HG02623 (cell line): Measurements from ENCODE around the gene C2orf42.
"Not testable (repeated sequence)": the region's sequence is repeated elsewhere in the genome, so short reads cannot be mapped to it uniquely, and the experiment has no call there.

Experiments used
- ATAC-seq: cut with Tn5 transposase; IDR thresholded peaks from one replicate; pipeline ENCODE4 v1.9.1; 2021; ENCODE audit warnings: moderate library complexity; ENCODE audit not compliant: unreplicated experiment

The C2orf42 gene

GRCh38 chr2:70104231-70105111 is 86.3 kb downstream of the C2orf42 start:
- no peak for ATAC-seq

- ATAC-seq = no peak
These were observed 87.2 kb downstream of the C2orf42 start for GRCh38 chr2:70103531-70104061.

DNA sequence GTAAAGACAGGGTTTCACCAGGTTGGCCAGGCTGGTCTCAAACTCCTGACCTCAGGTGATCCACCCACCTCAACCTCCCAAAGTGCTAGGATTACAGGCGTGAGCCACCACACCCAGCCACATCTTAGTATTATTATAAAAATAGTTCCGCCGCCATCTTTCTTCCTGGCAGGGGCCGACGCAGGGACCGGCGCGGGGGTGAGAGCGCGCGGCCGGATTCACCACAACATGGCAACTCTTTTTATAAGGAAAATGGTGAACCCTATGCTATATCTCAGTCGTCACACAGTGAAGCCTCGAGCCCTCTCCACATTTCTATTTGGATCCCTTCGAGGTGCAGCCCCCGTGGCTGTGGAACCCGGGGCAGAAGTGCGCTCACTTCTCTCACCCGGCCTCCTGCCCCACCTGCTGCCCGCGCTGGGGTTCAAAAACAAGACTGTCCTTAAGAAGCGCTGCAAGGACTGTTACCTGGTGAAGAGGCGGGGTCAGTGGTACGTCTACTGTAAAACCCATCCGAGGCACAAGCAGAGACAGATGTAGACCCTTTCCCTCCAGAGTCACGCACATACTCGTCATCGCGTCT is 88.4 kb downstream of the C2orf42 start:
- ATAC-seq = not testable (repeated sequence)

- not testable (repeated sequence) for ATAC-seq
These were observed 89.1 kb downstream of the C2orf42 start for GRCh38 chr2:70101686-70102085.

GRCh38 chr2:70101174-70101573 is 89.6 kb downstream of the C2orf42 start:
- no peak for ATAC-seq
